Articular chondrocyte of knee joint (primary cell): ENCODE data around the gene CIDEA. TPM values are rescaled to one million over a fixed set of nuclear protein-coding genes. Genes with fewer than 3 reads are reported as not detected.

Experiments used
- small RNA-seq: library from RNA; depleted of rRNA; stranded (forward); fragments of <200 nt; gene quantifications from one replicate; pipeline ENCODE3, GENCODE V24; 2012
- total RNA-seq: library from RNA; depleted of rRNA; stranded (reverse); fragments of >200 nt; gene quantifications from 2 replicates; pipeline ENCODE4 v1.2.3, GENCODE V29; 2012

The CIDEA gene
- total RNA-seq = 0.32 and 0.52 TPM in 2 replicates

GRCh38 chr18:12254136-12254819 lies at the start of gene CIDEA:
CIDEA (plus strand) TSS chr18:12254361; CDS start chr18:12254384, 23 bp downstream.

DNA sequence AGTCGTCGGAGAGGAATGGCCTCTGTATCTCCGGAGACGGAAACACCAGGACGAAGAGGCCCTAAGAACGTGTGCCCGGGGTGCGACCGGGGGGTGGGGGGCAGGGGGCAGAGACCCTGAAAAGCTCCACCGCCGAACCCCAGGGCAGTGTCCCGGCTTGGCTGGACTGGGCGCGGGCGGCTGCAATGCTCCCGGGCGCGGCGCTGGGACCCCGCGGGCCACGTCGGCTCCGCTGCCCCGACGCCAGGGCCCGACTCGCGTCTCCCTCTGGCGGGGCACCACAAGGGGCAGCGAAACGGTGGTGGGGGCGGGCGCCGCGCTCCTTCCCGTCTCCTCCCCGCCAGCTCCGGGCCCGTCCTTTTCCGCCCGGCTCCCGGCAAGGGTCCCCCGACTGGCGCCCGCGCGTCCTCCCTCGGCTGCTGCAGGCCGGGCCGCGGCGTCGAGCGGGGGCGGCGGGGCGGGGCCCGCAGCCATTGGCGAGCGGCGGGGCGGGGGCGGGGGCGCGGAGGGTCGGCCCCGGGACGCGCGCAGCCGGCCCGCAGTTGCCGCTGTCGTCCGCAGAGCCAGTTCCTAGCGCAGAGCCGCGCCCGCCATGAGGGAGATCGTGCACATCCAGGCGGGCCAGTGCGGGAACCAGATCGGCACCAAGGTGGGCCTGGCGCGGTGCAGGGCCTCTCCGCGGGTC lies 53.7 kb downstream of the CIDEA start, which contains the start of gene TUBB6:
Gene TUBB6, plus strand, starts transcription at position 541 of the 685 bp plus-strand sequence. Its CDS starts 52 bp downstream, at position 593.

Small RNA genes lying within 50 kb of the gene (small RNA-seq; reads per million reads assigned to genes)
- not detected for gene RNU6-170P

Other genes with a start within 250 kb of the CIDEA start
- not detected in 2 replicates for gene ANKRD62, start 160.5 kb upstream of the CIDEA start, total RNA-seq
- gene TUBB6, start 53.9 kb downstream of the CIDEA start, total RNA-seq = 254 and 363 TPM in 2 replicates
- 44.3 and 51.7 TPM in 2 replicates for gene AFG3L2, start 122.9 kb downstream of the CIDEA start, total RNA-seq
- 3.0 and 3.8 TPM in 2 replicates for gene PRELID3A, start 153.6 kb downstream of the CIDEA start, total RNA-seq